Endothelial cell (in vitro differentiated cells): ENCODE measurements around the gene MESP1. TPM values are rescaled to one million over a fixed set of nuclear protein-coding genes. Genes with fewer than 3 reads are reported as not detected.

Source experiments
- DNase-seq: peaks from one replicate; pipeline ENCODE4 v3.0.0; 2021; ENCODE audit warnings: low spot score
- H3K27ac Mint-ChIP-seq: one replicate; pipeline ENCODE4 v1.8.0; 2021; ENCODE audit warnings: mixed read lengths, inconsistent platforms; ENCODE audit not compliant: unreplicated experiment
- H3K27me3 Mint-ChIP-seq: one replicate; pipeline ENCODE4 v1.8.0; 2021; ENCODE audit warnings: mild to moderate bottlenecking, moderate library complexity, mixed read lengths, inconsistent platforms; ENCODE audit not compliant: unreplicated experiment
- H3K36me3 Mint-ChIP-seq: one replicate; pipeline ENCODE4 v1.8.0; 2021; ENCODE audit warnings: mild to moderate bottlenecking, low read depth, mixed read lengths, inconsistent platforms; ENCODE audit not compliant: unreplicated experiment
- H3K4me1 Mint-ChIP-seq: one replicate; pipeline ENCODE4 v1.8.0; 2021; ENCODE audit warnings: mild to moderate bottlenecking, mixed read lengths, inconsistent platforms; ENCODE audit not compliant: unreplicated experiment
- H3K4me3 Mint-ChIP-seq: one replicate; pipeline ENCODE4 v1.8.0; 2021; ENCODE audit warnings: mild to moderate bottlenecking, mixed read lengths, inconsistent platforms; ENCODE audit not compliant: unreplicated experiment
- H3K9me3 Mint-ChIP-seq: one replicate; pipeline ENCODE4 v1.8.0; 2021; ENCODE audit warnings: mixed read lengths, inconsistent platforms; ENCODE audit not compliant: unreplicated experiment
- CTCF ChIP-seq: fragments of 200-600 bp; sonication (generic); IDR thresholded peaks from one replicate; pipeline ENCODE4 v1.5.0; 2021; ENCODE audit warnings: antibody characterized with exemption; ENCODE audit not compliant: unreplicated experiment
- total RNA-seq: library from RNA; stranded (reverse); fragmentation: NEBNext Ultra II Directional; extraction: Animal tissue kit (Norgen Biotek cat#: 25700); gene quantifications from one replicate; pipeline ENCODE4 v1.2.1, GENCODE V29; 2021; ENCODE audit not compliant: unreplicated experiment

Gene MESP1
- total RNA-seq, 1 donor from 2014 or later = not detected

GRCh38 chr15:89778861-89779260 is 27.8 kb upstream of the MESP1 start:
- no peaks in the 10 kb centered on the region for H3K9me3 Mint-ChIP-seq
- H3K36me3 Mint-ChIP-seq = peaks cover 3% of the 10 kb centered on the region
- no peak overlapping the region for H3K4me3 Mint-ChIP-seq
- H3K27me3 Mint-ChIP-seq = peaks cover 4% of the 10 kb centered on the region
- no peaks in the 10 kb centered on the region for H3K4me1 Mint-ChIP-seq
- TF ChIP-seq CTCF = no peak
- no peak for DNase-seq
- H3K27ac Mint-ChIP-seq = no peak overlapping the region

GRCh38 chr15:89777782-89778380 is 26.8 kb upstream of the MESP1 start:
- TF ChIP-seq CTCF = no peak
- Mint-ChIP-seq H3K4me3 (no peak overlapping the region), H3K9me3 (no peaks in the 10 kb centered on the region), H3K36me3 (peaks cover 3% of the 10 kb centered on the region), H3K27ac (no peak overlapping the region), H3K4me1 (no peaks in the 10 kb centered on the region), H3K27me3 (peaks cover 4% of the 10 kb centered on the region)
- DNase-seq = no peak

- no peaks in the 10 kb centered on the region for H3K9me3 Mint-ChIP-seq
- no peak overlapping the region for H3K27ac Mint-ChIP-seq
- no peaks in the 10 kb centered on the region for H3K4me1 Mint-ChIP-seq
- no peak overlapping the region for H3K4me3 Mint-ChIP-seq
- H3K36me3 Mint-ChIP-seq = peaks cover 3% of the 10 kb centered on the region
- H3K27me3 Mint-ChIP-seq = peaks cover 4% of the 10 kb centered on the region
- no peak for TF ChIP-seq CTCF
- no peak for DNase-seq
These were observed 26.2 kb upstream of the MESP1 start for GRCh38 chr15:89777073-89777751.

GRCh38 chr15:89776274-89777072 is 25.4 kb upstream of the MESP1 start, which contains the start of gene MESP2:
Gene MESP2, plus strand, starts transcription at chr15:89776332. Its CDS starts 26 bp downstream, at chr15:89776358.
- H3K4me1 Mint-ChIP-seq = no peaks in the 10 kb centered on the region
- TF ChIP-seq CTCF = peak; percentile 27
- no peaks in the 10 kb centered on the region for H3K9me3 Mint-ChIP-seq
- H3K4me3 Mint-ChIP-seq = no peak within 1 kb of the TSS
- DNase-seq = peak; percentile 83
- H3K27ac Mint-ChIP-seq = no peak within 1 kb of the TSS
- H3K36me3 Mint-ChIP-seq = peaks cover 3% of the 10 kb centered on the region
- peaks cover 4% of the 10 kb centered on the region for H3K27me3 Mint-ChIP-seq
